ENCODE results near the gene GABRG3. TPM values are rescaled to one million over a fixed set of nuclear protein-coding genes. Genes with fewer than 3 reads are reported as not detected.

Gene GABRG3
- polyA plus RNA-seq, 1 donor (not counting 4 experiments of a cell fraction or from before 2014, with no cell fraction given): not detected

- Histone ChIP-seq H3K9me3 (ENCODE audit: control insufficient read depth, low read depth, low read length) (no peaks in the 10 kb centered on the region), H3K4me3 (ENCODE audit: control insufficient read depth in 2 of 3, extremely low read depth in 1 of 3, insufficient read depth in 2 of 3, low read depth in 1 of 3, low read length in 3 of 3) (no peak overlapping the region), H3K9ac (ENCODE audit: control insufficient read depth, extremely low read depth, insufficient read depth, low read length) (no peak overlapping the region), H3K4me2 (ENCODE audit: control insufficient read depth, extremely low read depth, insufficient read depth, low read depth, low read length) (no peak overlapping the region), H3K27me3 (ENCODE audit: control insufficient read depth, extremely low read depth, insufficient read depth, low read length) (no peaks in the 10 kb centered on the region), H3K27ac (ENCODE audit: control insufficient read depth, insufficient read depth, low read length) (no peak overlapping the region), H3K36me3 (ENCODE audit: control insufficient read depth in 2 of 2, extremely low read depth in 1 of 2, insufficient read depth in 2 of 2, low read length in 2 of 2) (no peaks in the 10 kb centered on the region), H3K9me1 (ENCODE audit: control insufficient read depth, extremely low read depth, insufficient read depth, low read length) (no peaks in the 10 kb centered on the region), H3K79me2 (ENCODE audit: control insufficient read depth, insufficient read depth, low read length) (no peaks in the 10 kb centered on the region), H3K4me1 (ENCODE audit: control insufficient read depth, extremely low read depth, insufficient read depth, low read length) (no peaks in the 10 kb centered on the region), H2AFZ (ENCODE audit: control insufficient read depth, low read length) (no peak overlapping the region), H4K20me1 (ENCODE audit: control insufficient read depth, extremely low read depth, insufficient read depth, low read length) (no peaks in the 10 kb centered on the region)
- TF ChIP-seq EZH2 (IDR thresholded peaks at IDR 0.05; ENCODE audit: low read length) (no peak), CTCF (optimal IDR thresholded peaks at IDR 0.05 in 1 of 3, IDR thresholded peaks at IDR 0.05 in 1 of 3, conservative IDR thresholded peaks at IDR 0.05 in 1 of 3; ENCODE audit: extremely low read depth in 1 of 3, insufficient read depth in 2 of 3, low read length in 3 of 3) (no peak)
- DNase-seq (ENCODE audit: low read depth, low spot score) (no peak), FAIRE-seq (no peak)
- dilution Hi-C loops (cut with MboI; ENCODE audit: extremely low pct_ligation_motif_present, low sequenced_read_pairs): no loop called here
Observed at GRCh38 chr15:27429577-27429976, 458.6 kb downstream of the GABRG3 start.

GRCh38 chr15:27433604-27434003, 462.6 kb downstream of the GABRG3 start:
- H3K36me3 ChIP-seq (ENCODE audit: control insufficient read depth in 2 of 2, extremely low read depth in 1 of 2, insufficient read depth in 2 of 2, low read length in 2 of 2): no peaks in the 10 kb centered on the region
- FAIRE-seq (no peak), DNase-seq (ENCODE audit: low read depth, low spot score) (no peak)
- TF ChIP-seq CTCF (optimal IDR thresholded peaks at IDR 0.05 in 1 of 3, IDR thresholded peaks at IDR 0.05 in 1 of 3, conservative IDR thresholded peaks at IDR 0.05 in 1 of 3; ENCODE audit: extremely low read depth in 1 of 3, insufficient read depth in 2 of 3, low read length in 3 of 3) (no peak), EZH2 (IDR thresholded peaks at IDR 0.05; ENCODE audit: low read length) (no peak)
- H3K27me3 ChIP-seq (ENCODE audit: control insufficient read depth, extremely low read depth, insufficient read depth, low read length): no peaks in the 10 kb centered on the region
- no peak overlapping the region for H3K4me2 ChIP-seq (ENCODE audit: control insufficient read depth, extremely low read depth, insufficient read depth, low read depth, low read length)
- H4K20me1 ChIP-seq (ENCODE audit: control insufficient read depth, extremely low read depth, insufficient read depth, low read length): no peaks in the 10 kb centered on the region
- H3K4me3 ChIP-seq (ENCODE audit: control insufficient read depth in 2 of 3, extremely low read depth in 1 of 3, insufficient read depth in 2 of 3, low read depth in 1 of 3, low read length in 3 of 3): no peak overlapping the region
- H3K4me1 ChIP-seq (ENCODE audit: control insufficient read depth, extremely low read depth, insufficient read depth, low read length): no peaks in the 10 kb centered on the region
- dilution Hi-C loops (cut with MboI; ENCODE audit: extremely low pct_ligation_motif_present, low sequenced_read_pairs): no loop called here
- H3K79me2 ChIP-seq (ENCODE audit: control insufficient read depth, insufficient read depth, low read length): no peaks in the 10 kb centered on the region
- no peaks in the 10 kb centered on the region for H3K9me1 ChIP-seq (ENCODE audit: control insufficient read depth, extremely low read depth, insufficient read depth, low read length)
- no peaks in the 10 kb centered on the region for H3K9me3 ChIP-seq (ENCODE audit: control insufficient read depth, low read depth, low read length)
- H3K9ac ChIP-seq (ENCODE audit: control insufficient read depth, extremely low read depth, insufficient read depth, low read length): no peak overlapping the region
- no peak overlapping the region for H3K27ac ChIP-seq (ENCODE audit: control insufficient read depth, insufficient read depth, low read length)
- H2AFZ ChIP-seq (ENCODE audit: control insufficient read depth, low read length): no peak overlapping the region
